NOMO-1 treated with DMSO at 0.1 percent for 48 hours (cell line): ENCODE measurements around the gene CLDN10.

ENCODE experiments used
- DNase-seq: peaks from one replicate; lab custom pipeline; 2025; ENCODE audit not compliant: unreplicated experiment; lab: John Stamatoyannopoulos, UW

Gene CLDN10

DNA sequence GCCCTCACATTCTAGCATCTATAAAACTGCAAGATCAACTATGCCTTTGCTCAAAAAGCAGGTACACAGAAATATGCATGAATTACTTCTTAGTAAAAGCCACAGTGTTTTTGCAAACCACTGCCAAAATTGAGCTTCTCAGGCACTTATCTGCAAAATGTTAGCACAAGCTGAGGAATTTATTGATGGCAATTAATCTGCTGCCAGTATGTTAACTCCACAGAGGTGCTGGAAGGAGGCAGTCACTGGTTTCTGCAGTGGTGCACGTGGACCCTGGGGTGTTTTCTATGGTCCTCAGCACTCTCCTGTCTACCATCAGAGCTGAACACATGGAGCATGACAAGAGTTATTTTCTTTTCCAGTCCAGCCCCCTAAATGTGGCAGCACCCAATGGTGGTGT lies 44.2 kb downstream of the CLDN10 start:
- no peak for DNase-seq

DNA sequence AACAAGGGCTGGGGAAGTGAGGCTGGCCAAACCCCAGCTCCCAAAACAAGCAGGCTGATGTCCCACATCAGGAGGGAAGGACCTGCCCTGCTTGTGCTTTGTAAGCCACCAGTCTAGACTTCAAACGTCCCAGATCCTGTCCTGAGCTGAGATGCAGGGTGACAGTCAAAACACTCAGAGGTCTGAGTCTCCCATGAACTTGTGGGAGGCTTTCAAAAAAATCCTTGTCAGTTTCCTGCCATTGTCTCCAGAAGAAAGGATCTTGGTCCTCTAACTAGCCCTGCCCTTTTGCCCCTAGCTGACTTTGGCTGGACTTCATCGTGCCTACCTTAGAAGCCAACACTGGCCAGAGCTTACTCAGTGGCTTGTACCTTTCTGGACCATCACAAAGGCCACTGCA lies 48.7 kb downstream of the CLDN10 start:
- DNase-seq = no peak

DNA sequence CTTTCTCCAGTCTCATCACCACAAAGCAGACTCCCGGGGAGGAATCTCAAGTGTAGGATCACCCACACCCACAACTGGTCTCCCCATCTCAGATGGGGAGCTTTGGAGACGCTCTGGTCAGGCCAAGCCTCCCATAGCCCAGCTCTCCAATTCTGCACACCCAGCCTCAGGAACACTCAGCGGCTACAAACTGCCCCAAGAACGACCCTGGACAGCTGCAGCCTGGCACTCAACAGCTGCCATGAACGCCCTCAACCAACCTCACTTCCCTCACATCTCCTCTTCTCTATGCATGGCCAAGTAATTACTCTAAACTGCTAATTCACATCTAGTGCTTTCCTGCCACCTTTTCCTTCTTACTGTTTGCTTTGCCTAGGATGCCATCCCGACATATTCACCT lies 49.4 kb downstream of the CLDN10 start:
- DNase-seq = no peak

DNA sequence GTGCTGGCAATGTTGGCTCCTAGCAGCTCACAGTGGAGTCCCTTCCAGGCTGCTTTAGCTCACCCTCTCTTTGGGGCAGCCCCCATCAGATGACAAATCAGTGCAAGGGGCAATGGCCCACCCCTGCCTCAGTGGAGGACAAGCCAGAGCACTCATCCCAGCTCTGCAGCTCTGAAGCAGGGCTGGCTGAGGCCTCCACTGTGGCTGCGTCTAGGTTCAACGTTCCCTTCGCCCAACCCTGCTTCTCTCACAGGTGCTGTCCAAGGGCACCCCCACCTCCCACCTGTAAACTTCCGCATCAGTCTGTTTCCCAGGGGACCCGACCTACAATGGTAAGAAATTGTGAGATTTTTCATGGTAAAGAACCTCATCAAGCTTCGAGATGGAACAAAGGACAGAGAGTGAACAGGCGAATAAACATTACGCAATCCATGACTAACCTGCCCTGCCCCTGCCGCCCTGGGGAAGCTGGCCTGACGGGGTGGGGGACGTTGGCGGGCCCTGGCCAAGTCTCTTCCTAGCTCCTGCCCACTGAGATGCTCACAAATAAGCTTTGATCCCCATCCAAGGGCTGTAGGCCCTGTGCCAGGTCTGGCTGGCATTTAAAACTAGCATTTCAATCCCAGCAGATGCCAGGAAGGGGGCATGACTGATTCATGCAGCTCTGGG lies 51.5 kb downstream of the CLDN10 start:
- peak; percentile 55 for DNase-seq

DNA sequence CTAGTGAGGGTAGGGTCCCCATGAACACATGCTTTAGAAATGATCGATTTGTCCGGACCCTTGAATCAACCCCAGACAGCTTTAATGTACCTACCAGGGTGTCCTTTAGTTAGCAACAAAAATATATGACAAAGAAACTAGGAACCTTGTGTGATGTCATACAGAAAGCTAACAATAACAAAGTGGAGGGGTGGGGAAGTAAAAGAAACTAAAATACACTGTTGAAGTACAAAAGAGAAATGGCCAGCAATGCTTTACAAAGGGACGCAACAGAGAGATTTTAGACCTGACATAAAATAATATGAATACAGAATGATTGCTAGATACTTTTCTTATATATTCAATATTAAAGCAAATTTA lies 52.0 kb downstream of the CLDN10 start:
- DNase-seq = no peak

DNA sequence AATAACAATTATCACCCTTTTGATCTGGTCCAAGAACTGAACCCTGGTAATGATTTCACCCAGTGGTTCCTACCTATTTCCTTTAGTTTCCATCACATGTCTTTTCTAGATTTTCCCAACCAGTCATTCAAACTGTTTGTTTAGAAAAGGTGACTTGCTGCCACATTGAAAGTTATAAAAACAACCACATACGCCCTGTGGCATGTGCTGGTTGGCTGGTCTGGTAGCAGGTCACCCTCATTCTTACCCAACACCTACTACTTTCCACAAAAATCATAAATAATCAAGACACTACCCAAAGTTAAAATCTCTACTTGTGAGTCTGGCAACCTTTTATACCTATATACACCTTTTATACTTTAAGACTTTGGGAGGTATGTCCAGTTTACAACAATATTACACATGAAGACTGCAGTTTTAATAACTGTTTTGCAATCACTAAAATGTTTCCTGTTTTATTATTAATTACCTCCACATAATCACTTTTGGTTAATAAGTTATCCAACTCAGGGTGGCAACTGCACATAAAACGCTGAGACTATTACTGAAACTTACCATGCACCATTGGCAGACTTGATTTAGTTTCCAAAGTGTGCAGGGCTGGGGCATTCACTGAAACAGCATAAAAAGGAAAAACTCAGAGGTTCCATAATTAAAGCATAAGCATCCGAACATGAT lies 53.1 kb downstream of the CLDN10 start:
- no peak for DNase-seq

DNA sequence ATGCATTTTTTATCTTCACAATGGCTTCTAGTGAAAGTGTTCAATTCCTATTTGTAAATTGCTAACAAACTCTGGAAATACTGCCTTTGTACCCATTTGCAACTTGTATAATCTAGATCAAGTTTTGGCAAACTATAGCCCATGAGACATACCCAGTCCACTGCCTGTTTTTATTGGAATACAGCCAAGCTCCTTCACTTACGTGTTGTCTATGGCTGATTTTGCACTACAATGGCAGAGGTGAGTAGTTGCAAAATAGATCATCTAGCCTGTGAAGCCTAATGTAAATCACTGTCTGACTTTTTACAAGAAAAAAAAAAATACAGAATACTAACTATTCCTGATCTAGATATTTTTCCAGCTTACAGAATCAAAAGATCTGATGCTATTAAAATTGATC lies 54.8 kb downstream of the CLDN10 start:
- no peak for DNase-seq

DNA sequence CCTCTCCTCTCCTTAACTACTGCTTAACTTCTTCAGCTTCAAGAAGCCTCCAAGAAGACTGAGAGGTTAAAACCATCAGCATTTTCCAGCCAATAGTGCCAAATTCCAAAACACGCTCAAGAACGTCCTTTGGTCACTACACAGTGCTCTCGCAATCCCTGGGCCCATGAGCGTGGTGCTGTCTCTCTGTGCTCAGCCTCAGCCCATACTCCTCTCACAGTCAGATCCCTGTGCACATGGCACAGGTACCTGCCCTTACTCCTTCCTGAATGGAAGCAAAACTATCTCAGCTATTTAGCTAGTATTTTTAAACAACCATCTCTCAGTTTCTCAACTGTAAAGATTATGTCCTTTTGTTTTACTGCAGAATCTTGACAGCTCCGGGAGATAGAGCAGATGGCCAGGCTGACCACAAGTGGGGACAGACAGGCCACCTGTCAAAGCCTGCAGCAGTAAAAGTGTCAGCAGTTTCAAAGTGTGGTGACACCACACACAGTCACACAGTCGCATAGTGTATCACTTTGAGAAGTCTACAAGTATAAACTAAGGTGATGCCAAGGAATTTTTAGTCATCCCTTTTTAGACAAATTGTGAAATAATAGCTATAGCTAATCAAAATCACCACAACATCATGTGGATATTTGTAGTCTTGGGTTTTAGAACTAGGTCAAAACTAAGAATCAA lies 56.3 kb downstream of the CLDN10 start:
- DNase-seq = no peak

DNA sequence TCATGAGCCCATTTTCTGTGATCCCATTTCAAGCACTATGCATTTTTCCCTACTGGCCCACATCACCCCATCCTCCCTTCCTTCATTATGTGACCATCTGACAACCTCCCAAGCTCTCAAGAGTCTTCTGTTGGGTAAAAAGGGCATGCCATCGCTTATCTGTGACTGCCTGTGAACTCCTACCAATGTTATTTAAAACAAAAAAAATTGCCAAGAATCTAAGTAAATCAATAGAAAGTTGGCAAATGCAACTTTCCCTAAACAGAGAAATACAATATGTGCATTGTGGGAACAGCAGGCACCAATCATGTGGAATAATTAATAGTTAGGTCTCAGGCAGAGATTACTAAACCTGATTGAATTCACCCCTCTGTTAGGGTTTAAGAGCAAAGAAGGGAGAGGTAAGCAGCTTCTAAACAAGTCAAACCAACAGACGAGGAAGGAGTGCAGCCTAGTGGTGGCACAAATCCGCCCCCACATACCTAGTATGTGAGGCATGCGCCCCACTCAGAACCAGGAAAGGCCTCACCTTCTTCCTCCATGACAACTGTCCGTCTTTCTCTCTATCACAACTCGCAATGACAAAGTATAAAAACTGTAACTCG lies 62.2 kb downstream of the CLDN10 start:
- DNase-seq = no peak

DNA sequence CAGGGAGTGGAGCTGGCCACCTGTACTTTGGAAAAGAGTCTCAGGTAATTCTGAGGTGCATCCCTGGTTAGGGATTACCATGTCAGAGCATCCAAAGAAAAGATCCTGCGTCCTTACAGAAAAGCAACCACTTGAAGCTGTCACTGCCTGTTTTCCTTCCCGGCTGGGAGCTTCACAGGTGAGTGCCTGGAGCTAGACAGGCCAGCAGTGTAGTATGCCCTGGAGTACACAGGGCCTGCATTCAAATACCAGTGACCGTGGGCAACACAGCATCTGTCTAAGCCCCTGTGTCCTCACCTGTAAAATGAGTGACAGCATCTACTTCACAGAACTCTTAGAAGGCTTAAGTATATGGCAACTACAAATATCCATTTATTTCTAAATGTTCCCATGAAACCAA lies 63.0 kb downstream of the CLDN10 start:
- no peak for DNase-seq

DNA sequence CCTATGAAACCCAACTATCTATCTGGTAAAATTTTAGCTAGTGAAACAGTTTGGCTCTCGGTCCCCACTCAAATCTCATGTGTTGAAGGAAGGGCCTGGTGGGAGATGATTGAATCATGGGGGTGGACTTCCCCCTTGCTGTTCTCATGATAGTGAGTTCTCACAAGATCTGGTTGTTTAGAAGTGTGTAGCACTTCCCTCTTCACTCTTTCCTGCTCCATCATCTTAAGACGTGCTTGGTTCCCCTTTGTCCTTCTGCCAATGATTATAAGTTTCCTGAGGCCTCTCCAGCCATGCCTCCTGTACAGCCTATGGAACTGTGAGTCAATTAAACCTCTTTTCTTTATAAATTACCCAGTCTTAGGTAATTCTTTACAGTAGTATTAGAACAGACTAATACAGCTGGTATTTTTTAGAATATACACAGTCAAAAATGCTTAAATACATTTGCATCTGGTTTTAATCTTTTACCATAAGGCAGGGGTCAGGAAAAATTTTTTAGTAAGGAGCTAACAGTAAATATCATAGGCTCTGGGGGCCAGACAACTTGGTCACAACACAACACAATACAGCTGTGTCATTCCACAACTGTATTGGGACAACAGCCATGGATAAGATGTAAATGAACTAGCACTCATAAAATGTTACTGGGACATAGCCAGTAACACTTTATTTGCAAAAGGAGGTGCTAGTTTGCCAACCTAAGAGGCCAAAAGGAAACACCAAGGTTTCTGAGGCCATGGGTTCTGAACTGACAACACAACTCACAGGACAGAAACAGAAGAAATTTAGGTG lies 67.7 kb downstream of the CLDN10 start:
- DNase-seq = peak; percentile 4

DNA sequence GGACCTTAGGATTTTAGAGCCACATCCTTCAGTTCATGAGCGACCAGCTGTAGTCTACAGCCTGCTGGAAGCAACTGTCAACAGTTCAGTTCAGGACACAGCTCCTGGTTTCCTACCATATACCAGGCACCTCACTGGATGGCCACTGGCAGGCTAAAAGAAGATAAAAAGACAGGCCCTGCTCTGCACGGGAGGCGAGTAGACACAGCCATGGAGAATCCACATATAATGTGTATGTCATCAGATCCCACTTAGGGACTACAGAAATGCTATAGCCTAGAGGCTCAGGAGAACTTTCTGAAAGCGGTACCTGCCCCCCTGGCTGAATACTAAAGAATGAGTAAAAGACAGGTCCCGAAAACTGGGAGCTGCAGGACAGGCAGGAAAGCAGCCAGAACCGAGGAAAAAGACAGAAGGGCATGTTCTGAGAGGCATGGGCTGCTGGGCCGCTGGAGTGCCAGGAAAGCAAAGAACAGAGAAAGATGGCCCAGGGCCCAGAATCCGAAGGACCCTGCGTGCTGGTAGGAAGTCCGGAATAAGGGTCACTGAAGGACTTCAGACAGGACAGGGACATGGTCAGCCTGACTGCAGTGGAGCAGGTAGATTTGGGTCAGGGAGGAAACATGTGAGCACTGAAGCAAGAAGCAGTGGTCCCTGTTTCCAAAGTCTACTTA lies 68.4 kb downstream of the CLDN10 start:
- no peak for DNase-seq

DNA sequence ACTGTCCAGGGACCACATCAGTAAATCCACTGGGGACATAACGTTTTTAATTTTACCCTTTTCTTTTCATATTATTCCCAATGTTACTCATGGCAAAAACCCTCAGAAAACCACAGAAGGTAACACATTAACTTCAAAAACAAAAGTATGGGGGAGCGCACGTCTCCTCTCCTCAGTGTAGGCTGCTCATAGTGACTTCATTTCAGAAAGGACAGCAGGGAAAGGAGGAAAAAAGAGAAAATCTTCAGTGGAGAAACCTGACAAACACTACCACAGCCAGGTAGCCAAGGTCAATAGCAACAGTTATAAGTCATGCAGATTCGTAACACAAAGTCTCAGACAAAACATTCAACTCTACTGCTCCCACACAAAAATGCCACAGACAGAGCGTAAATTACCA lies 70.6 kb downstream of the CLDN10 start:
- DNase-seq = no peak

DNA sequence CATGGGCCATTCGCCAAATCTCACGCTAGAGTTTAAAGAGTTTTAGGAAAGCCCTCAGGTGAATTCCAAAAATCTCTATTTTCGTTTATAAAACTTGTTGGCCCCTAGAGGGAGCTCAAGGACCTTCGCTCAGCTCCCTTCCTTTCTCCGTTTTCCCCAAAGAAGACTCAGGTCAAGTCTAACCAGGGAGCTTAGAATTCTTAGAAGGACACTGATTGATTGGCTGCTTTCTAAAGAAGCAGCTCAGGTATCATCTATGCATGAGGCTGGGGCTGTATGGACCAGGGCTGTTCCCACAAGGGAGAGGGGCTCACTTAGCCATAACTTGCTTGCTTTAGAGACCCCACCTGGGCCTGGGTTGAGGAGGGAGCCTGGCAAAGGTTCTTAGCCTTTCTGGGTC lies 71.5 kb downstream of the CLDN10 start:
- peak; percentile 52 for DNase-seq

DNA sequence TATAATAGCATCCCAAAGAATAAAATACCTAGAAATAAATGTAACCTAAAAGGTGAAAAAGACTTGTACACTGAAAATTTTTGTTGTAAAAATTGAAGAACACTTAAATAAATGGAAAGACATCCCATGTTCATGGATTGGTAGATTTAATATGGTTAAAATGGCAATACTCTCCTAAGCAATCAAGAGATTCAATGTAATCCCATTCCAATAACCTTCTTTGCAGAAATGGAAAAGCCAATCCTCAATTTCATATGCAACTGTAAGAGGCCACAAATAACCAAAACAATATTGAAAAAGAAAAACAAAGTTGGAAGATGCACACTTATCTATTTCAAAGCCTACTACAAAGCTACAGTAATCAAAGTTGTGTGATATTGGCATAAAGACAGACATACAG lies 74.2 kb downstream of the CLDN10 start:
- no peak for DNase-seq

DNA sequence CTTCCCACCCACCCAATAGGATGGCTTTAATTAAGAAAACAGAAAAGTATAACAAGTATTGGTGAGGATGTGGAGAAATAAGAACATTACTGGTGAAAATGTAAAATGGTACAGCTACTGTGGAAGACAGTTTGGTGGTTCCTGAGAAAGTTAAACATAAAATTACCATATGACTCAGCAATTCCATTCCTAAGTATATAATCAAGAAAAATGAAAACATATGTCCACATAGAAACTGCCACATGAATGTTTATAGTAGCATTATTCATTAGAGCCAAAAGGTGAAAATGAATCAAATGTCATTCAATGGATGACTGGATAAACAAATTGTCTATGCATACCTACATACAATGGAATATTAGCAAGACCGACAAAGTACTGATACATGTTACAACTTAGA lies 75.1 kb downstream of the CLDN10 start:
- no peak for DNase-seq

DNA sequence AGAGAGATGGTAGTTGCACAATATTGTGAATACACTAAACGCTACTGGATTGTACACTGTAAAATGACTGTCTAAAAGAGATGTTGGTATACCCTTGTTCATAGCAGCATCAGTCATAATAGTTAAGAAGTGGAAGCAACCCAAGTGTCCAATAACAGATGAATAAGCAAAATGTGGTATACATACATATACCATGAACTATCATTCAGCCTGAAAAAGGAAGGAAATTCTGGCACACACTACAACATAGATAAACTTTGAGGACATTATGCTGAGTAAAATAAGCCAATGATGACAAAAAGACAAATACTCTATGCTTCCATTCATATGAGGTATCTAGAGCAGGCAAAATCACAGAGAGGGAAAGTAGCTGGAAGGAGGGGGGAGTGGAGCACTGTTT lies 76.0 kb downstream of the CLDN10 start:
- DNase-seq = no peak

DNA sequence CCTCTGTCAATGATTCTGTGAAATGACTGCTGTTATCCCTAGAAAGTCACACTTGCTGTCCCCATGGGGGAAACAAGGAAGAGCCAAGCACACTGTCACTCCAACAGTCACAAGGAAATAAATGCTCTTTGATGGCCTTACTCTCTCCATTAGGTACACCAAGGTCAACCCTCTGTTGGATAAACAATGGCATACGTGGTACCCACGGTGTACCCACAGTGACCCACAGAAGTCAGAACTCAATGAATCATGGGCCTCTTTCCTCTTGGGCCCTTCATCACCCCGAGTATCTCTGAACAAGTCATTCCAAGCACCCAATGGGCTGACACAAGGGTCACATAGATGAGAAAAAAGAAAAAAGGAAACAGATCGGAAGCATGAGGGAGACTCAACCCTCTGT lies 76.6 kb downstream of the CLDN10 start:
- DNase-seq = no peak
